ENCODE results near the gene FOSL2. TPM values are rescaled to one million over a fixed set of nuclear protein-coding genes. Genes with fewer than 3 reads are reported as not detected.

FOSL2 gene
- total RNA-seq, result 166 TPM

DNA sequence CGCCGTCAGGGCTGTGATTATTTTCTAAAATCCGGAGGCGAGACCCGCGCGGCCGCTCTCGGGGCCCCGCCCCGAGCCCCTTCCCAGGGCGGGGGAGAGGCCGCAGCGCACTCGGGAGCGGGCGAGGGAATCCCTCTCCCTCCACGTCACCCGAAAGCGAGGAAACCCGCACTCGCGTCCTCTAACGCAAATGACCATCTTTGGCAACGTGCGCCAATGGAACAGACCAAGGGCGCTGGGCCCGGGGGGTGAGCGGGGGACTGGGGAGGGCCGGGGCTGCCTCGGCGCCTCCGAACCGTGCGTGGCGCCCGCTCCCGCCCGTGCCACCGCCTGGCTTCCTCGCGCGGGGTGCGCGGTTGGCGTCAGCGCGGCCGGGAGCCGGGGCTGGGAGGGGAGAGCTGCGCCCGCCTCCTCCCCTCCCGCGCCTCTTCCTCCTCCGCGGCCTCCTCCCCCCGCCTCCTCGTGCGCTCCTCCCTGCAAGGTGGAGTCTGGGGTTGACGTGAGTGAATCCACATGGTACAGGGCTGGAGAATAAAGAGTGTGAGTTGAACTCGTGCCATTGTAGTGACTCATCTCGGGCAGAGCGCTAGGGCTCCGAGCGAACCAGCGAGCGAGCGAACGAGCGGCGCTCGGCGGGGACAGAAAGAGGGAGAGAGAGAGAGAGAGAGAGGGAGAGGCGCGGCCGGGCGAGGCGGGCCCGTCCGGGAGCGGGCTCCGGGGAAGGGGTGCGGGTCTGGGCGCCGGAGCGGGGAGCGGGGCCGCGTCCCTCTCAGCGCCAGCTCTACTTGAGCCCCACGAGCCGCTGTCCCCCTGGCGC lies at the start of gene FOSL2:
TSS of gene FOSL2 (plus strand) at position 562 of the 817 bp plus-strand sequence. CDS start 863 bp downstream, outside the sequence.
- ATAC-seq, result peak; percentile 78

- ATAC-seq, result no peak
These were observed 49.3 kb upstream of the FOSL2 start for GRCh38 chr2:28343184-28343942.

DNA sequence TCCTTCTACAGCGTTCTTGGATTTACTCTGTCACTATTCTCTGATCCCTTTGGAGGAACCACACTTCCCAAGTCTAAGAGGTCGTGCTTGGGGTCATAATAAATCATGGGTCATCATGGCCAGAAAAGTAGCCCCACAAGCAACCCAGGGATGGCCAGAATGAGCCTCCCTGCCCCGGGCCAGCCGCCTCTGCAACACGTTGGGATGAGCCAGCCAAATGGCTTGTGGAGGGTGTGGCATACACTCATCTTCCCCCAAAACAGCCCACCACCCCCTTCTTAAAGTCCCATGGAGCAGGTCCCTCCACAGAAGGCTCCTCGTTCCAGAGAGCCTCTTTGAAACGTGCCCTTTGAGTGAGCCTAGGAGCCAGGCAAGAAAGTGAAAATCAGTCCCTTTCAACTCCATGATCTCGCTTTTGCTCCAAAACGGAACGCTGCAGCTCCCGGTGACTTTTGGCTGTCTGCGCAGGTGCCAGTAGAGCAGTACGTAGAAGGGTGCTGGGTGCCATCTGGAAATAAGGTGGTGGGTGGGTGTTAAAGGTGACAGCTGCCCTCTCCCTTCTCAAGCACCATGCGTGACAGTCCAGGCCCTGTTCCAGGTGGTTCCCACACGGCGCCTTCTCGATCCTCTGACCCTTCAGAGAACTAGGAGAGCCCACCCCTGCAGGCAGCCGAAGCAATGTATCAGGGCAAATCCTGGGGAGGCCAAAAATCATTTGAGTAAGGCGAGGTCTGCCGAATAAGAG lies 48.5 kb upstream of the FOSL2 start:
- no peak for ATAC-seq

DNA sequence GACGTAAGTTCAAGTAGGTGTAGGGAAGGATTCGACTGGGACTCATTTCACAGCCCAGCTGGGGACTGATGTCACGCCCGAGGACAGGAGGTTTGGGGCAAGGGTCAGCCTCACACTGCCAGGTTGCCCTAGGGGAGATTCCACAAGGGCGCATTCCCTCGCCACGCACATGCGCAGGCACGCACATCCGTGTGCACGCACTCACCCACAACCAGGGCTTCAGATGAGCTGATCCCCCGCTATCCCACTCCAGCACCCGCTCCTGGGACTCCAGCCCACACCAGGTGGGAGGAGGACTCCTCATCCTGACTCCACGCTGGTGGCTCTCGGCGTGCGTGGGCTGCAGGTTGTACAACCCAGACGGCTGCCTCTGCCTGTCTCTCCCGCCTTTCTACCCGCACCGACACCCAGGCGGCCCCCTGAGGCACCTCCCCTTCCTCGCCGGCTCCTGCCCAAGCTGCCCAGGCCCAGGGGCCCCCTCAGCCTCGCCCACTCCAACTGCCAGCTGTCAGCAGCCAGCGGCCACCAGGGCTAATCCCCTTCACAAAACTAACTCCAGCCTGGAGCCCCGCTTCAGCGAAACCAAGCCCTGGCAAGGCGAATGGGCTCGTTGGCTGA lies 47.8 kb upstream of the FOSL2 start:
- no peak for ATAC-seq

- no peak for ATAC-seq
These were observed 47.0 kb upstream of the FOSL2 start for GRCh38 chr2:28345619-28346018.

- ATAC-seq, result no peak
These were observed 46.1 kb upstream of the FOSL2 start for GRCh38 chr2:28346587-28346986.

DNA sequence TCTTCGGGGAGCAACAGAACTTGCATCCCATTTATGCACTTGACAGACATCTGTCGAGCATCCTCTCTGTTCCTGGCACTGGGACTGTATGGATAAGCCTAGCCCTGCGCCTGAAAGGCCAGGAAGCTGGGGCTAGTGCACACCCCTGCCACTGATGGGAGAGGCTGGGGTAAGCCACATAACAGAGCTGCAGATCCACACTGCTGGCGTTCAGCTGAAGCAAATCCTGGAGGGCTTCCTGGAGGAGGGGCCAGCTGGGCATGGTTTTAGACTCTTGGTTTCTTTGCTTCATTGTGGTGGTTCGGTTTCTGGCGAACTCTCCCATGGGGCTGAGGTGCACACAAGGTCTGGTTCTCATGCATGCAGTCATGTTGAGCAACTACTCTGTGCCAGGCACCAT lies 45.5 kb upstream of the FOSL2 start:
- peak; percentile 11 for ATAC-seq

GRCh38 chr2:28347596-28347995 lies 45.1 kb upstream of the FOSL2 start:
- ATAC-seq, result no peak

DNA sequence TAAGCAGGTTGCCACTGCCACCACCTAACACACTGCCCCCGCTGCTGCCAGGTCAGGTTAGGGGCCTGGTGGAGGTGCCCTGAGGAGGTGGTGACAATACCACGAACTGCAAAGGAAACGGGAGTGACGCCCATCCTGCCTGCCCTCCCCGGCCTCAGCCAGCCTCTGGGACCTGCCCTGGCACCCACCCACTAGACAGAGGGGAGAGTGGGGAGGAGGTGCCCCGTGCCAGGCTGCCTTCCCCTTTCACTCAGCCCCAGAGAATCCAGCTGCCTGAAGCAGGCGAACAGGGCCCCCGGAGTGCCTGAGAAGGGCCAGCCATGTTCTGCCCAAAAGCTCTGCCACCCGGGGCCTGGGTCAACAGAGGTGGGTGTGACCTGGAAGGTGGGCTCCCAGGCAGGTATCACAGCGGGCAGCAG lies 44.5 kb upstream of the FOSL2 start:
- ATAC-seq, result no peak

- ATAC-seq, result no peak
These were observed 43.7 kb upstream of the FOSL2 start for GRCh38 chr2:28348921-28349320.

- ATAC-seq, result no peak
These were observed 43.0 kb upstream of the FOSL2 start for GRCh38 chr2:28349546-28350165.

- no peak for ATAC-seq
These were observed 42.5 kb upstream of the FOSL2 start for GRCh38 chr2:28350196-28350595.

DNA sequence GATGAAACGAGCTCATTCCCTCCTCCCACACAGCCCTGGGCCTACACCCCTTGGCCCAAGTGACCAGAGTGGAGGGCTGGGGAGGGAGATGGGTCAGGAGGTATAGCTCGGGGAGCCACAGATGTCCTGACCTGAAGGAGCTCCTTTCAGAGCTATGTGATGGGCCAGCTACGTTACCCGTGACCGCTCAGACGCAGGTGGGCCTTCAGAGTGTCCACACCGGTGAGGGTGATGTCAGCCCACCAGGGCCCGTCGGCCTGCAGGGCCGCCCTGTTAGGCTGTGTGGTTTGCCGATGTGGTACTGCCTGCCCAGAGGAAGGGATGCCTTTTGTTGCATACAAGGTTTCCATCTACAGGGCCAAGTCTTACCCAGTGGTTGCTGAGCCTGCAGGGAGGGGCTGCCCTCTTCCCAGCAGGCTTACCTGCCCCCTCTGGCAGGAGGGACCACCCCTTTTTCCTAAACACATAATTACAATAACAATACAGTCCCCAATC lies 41.8 kb upstream of the FOSL2 start:
- ATAC-seq, result no peak

- ATAC-seq, result no peak
These were observed 41.0 kb upstream of the FOSL2 start for GRCh38 chr2:28351621-28352020.

- no peak for ATAC-seq
These were observed 40.6 kb upstream of the FOSL2 start for GRCh38 chr2:28352104-28352503.

DNA sequence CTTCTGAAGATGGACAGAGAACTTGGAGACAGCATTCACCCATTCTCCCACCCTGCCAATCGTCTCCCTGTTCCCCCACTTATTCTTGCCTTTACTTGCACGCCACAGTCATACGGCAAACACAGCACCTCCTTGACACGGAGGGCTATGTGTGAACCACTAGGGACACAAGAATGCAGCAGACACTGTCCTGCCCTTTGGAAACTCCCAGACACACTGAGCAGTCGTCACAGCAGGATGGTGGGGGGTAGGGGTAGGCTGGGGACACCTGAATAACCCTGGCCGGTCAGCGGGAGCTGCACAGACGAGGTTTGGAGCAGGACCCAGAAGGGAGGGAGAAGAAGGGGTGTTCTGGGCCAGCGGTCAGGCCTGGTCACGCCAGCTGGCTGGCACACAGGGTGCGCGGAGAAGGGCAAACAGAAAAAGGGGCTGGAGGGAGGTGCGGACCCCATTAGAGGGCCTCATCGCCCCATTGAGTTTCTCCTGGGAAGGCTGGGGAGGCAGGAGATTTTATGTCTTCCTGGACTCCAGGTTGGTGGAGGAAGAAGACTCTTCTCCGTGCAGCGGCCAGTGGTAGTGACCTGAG lies 40.0 kb upstream of the FOSL2 start:
- no peak for ATAC-seq

- ATAC-seq, result no peak
These were observed 37.6 kb upstream of the FOSL2 start for GRCh38 chr2:28354920-28355520.

DNA sequence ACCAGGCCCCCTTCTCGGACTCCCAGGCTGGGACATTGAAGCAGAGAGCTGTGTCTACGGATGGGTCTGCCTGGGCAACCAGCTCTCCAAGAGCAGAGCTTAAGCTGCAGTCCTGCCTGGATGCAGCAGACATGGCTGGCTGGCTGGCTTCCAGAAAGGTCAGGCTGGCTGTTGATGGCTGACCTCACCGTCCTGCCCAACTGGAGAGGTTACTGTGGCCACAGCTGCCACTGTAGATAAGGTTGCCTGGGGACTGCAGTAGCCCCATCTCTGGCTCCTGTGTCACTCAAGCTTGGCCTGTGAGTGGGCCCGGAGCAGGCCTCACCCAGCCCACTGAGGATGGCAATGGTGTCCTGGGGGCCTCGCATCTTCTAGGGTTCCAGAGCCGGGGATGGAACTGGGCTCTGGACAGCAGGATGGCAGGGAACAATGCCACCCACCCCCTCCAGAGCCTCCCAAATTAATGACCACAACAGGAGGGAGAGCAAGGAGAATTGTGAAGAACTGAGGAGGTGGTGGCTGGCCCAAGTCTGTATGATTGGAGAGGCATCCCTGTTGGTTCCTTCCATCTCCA lies 37.0 kb upstream of the FOSL2 start:
- ATAC-seq, result peak; percentile 6

DNA sequence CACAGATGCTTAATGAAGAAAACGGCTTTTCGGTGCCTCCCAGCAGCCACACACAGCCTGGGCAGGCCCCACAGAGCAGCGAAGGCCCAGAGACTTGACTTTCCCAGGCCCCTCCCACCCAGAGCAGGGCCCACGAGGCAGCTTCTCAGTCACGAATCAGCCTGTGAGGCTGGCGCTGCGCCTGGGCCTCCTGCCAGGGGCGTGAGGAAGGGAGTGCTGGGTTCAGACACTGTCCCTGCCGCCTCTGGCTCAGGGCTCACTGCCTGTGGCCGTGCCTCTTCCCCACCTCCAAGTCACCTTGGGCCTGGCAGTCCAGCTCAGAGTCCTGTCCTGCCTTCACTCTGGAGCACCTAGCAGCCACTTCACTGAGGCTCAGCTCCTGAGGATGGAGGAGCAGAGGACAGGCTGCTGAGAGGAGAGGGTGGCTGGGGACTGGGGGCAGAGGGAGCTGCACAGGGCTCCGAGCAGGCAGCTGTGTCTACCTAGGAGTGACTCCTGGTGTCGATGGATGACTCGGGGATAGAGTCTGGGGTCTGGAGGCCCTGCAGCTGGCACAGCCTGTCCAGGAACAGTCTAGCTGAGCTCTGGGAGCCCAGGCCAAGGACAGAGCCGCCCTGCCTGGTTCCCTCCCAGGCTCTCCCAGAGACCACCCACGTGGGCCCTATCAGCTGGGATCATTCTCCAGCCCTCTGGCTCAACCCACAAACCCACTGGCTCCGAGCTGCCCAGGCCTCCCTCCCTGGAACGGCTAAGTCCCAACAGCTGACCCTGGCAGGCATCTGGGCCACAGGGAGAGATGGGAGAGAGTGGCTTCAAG lies 36.4 kb upstream of the FOSL2 start:
- peak; percentile 90 for ATAC-seq

- ATAC-seq, result no peak
These were observed 35.6 kb upstream of the FOSL2 start for GRCh38 chr2:28357055-28357454.

Measured in esophagus mucosa (tissue), 1 donor.